ENCODE measurements around the gene LAMA1. TPM values are rescaled to one million over a fixed set of nuclear protein-coding genes. Genes with fewer than 3 reads are reported as not detected.
"Not testable (repeated sequence)": the region's sequence is repeated elsewhere in the genome, so short reads cannot be mapped to it uniquely, and the experiment has no call there.

The LAMA1 gene
- total and polyA plus RNA-seq, 2 of the 8 experiments (the other 6 are each of a cell fraction or from before 2014, with no cell fraction given) = 30.4 to 48.7 TPM

DNA sequence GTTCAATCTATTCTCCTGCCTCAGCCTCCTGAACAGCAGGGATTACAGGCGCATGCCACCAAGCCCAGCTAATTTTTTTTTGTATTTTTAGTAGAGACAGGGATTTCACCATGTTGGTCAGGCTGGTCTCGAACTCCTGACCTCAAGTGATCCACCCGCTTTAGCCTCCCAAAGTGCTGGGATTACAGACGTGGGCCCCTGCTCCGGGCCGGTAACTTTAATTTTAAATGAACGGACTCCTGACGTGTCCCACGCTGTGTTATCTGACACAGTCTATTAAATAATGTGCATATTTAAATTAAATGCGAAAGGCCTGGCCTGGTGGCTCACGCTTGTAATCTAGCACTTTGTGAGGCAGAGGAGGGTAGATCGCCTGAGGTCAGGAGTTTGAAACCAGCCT lies 27.3 kb upstream of the LAMA1 start:
- H3K18ac ChIP-seq (ENCODE audit: extremely low read depth, low read length); H3K27me3 ChIP-seq (replicated peaks in 1 of 4; ENCODE audit: control insufficient read depth in 3 of 4, extremely low read depth in 1 of 4, insufficient read depth in 3 of 4, low read length in 3 of 4); H2BK15ac ChIP-seq (ENCODE audit: low read length); H3K4me2 ChIP-seq (ENCODE audit: insufficient read depth in 1 of 2, low read depth in 2 of 2, low read length in 2 of 2); H3K4me3 ChIP-seq (ENCODE audit: extremely low read depth in 1 of 4, insufficient read depth in 2 of 4, low read depth in 3 of 4, low read length in 4 of 4); H3K79me1 ChIP-seq (ENCODE audit: low read depth, low read length); H2BK5ac ChIP-seq (ENCODE audit: low read depth, low read length); POLR2A ChIA-PET (ENCODE audit: partially characterized antibody); H3K4me1 ChIP-seq (replicated peaks in 1 of 4; ENCODE audit: control insufficient read depth in 3 of 4, insufficient read depth in 4 of 4, low read length in 3 of 4); H2BK120ac ChIP-seq (replicated peaks; ENCODE audit: low read depth, low read length); FAIRE-seq; H3K23me2 ChIP-seq (ENCODE audit: low read depth, low read length); H3K56ac ChIP-seq (replicated peaks; ENCODE audit: insufficient read length, low read depth, low read length); H2BK20ac ChIP-seq (ENCODE audit: low read length); H3K23ac ChIP-seq (ENCODE audit: insufficient read length); H4K91ac ChIP-seq (replicated peaks; ENCODE audit: insufficient read length, low read length); H4K8ac ChIP-seq (ENCODE audit: extremely low read depth, insufficient read depth, low read length); H2BK12ac ChIP-seq (ENCODE audit: low read depth, low read length); H3K9ac ChIP-seq (replicated peaks in 1 of 4; ENCODE audit: extremely low read depth in 1 of 4, low read depth in 3 of 4, low read length in 3 of 4); H4K20me1 ChIP-seq (replicated peaks in 1 of 2; ENCODE audit: control insufficient read depth in 1 of 2, insufficient read depth in 2 of 2, low read length in 2 of 2); DNase-seq (ENCODE audit: low read depth in 1 of 2, low spot score in 2 of 2); H3K27ac ChIP-seq (ENCODE audit: low read depth, low read length); H4K5ac ChIP-seq (ENCODE audit: insufficient read length, low read depth, low read length); H3K9me3 ChIP-seq (ENCODE audit: insufficient read depth in 2 of 2, low read depth in 1 of 2, low read length in 1 of 2); H3K36me3 ChIP-seq (ENCODE audit: control insufficient read depth in 2 of 4, insufficient read depth in 4 of 4, low read length in 3 of 4); H3K4ac ChIP-seq (replicated peaks; ENCODE audit: insufficient read length, low read depth, low read length); H2AK5ac ChIP-seq (ENCODE audit: low read depth, low read length); H2AFZ ChIP-seq (ENCODE audit: low read length); H3K14ac ChIP-seq (ENCODE audit: insufficient read length); H3K79me2 ChIP-seq (ENCODE audit: control insufficient read depth in 1 of 2, insufficient read depth in 2 of 2, low read length in 2 of 2): not testable (repeated sequence)
- 94% methylated on average over 12 of the region's 12 CpGs; no CpG with 5 or more reads in 1 of the 2 experiments for WGBS, 2 experiments (ENCODE audit: extremely low coverage in 1 of 2, insufficient coverage in 1 of 2, insufficient read length in 1 of 2, insufficient replicate concordance in 2 of 2, low coverage in 1 of 2, low lambda C conversion rate in 2 of 2, missing lambda C conversion rate in 1 of 2)
- CTCF ChIA-PET (ENCODE audit: partially characterized antibody) = interaction anchor here (1.1 kb wide), 1 partner anchor 11 kb away, joined by 4 read pairs; no protein-coding TSS in a partner anchor

All from H1 (cell line).